AG10803 (cell line): Measurements from ENCODE around the gene PHGDH.
A peak's percentile ranks its signal among the peaks of the same experiment; 100 is the strongest.

ENCODE experiments used
- DNase-seq: peaks from one replicate; pipeline ENCODE4 v3.0.0; 2010; ENCODE audit warnings: low read depth
- H3K4me3 ChIP-seq: 2 replicates; pipeline ENCODE4 v1.5.1; 2011; ENCODE audit warnings: mild to moderate bottlenecking, low read length, control low read depth
- TF ChIP-seq, protein P1 (sequence below): conservative IDR thresholded peaks from 2 replicates; pipeline ENCODE4 v1.5.1; 2011; ENCODE audit warnings: mild to moderate bottlenecking, low read length, control low read depth, inconsistent platforms

The PHGDH gene

DNA sequence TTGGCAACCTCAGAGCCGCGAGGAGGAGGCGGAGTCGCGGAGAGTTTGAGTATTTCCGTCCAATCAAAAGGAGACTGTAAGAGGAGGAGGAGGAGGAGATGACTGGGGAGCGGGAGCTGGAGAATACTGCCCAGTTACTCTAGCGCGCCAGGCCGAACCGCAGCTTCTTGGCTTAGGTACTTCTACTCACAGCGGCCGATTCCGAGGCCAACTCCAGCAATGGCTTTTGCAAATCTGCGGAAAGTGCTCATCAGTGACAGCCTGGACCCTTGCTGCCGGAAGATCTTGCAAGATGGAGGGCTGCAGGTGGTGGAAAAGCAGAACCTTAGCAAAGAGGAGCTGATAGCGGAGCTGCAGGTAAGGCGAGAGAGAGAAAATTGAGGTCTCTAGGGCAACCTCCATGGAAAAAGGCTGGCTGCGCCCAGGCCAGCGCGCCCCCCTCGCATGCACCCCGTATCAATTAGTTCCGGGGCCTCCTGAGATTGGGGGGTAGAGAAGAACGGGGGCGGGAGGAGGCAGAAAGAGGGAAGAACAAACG is at the start of gene PHGDH:
Gene PHGDH (plus strand): TSS at position 131 of the 538 bp plus-strand sequence. CDS start 89 bp downstream, at position 220.
- TF ChIP-seq, protein P1, sequence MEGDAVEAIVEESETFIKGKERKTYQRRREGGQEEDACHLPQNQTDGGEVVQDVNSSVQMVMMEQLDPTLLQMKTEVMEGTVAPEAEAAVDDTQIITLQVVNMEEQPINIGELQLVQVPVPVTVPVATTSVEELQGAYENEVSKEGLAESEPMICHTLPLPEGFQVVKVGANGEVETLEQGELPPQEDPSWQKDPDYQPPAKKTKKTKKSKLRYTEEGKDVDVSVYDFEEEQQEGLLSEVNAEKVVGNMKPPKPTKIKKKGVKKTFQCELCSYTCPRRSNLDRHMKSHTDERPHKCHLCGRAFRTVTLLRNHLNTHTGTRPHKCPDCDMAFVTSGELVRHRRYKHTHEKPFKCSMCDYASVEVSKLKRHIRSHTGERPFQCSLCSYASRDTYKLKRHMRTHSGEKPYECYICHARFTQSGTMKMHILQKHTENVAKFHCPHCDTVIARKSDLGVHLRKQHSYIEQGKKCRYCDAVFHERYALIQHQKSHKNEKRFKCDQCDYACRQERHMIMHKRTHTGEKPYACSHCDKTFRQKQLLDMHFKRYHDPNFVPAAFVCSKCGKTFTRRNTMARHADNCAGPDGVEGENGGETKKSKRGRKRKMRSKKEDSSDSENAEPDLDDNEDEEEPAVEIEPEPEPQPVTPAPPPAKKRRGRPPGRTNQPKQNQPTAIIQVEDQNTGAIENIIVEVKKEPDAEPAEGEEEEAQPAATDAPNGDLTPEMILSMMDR = no peak
- DNase-seq = peak; percentile 93
- H3K4me3 ChIP-seq = peak within 1 kb of the TSS; percentile 100

DNA sequence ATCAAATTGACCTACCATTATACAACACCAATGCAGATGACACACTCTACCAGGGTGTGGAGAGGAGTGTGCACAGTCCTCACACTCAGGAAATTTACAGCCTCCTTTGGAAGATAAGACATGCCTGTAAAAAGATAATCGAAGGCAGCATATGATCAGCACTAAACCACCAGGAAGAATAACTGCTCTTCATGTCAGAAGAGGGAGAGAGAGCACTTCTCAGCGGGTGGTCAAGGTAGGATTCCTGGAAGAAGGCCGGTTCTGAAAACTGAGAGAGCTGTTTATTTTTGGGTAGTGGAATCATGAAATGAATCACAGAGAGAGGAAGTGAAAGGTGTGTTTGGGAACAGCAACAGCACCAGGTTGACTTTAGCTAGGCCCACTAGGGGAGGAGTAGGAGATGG is 49.7 kb upstream of the PHGDH start:
- H3K4me3 ChIP-seq = no peak overlapping the region
- no peak for DNase-seq
- TF ChIP-seq, protein P1 = no peak

DNA sequence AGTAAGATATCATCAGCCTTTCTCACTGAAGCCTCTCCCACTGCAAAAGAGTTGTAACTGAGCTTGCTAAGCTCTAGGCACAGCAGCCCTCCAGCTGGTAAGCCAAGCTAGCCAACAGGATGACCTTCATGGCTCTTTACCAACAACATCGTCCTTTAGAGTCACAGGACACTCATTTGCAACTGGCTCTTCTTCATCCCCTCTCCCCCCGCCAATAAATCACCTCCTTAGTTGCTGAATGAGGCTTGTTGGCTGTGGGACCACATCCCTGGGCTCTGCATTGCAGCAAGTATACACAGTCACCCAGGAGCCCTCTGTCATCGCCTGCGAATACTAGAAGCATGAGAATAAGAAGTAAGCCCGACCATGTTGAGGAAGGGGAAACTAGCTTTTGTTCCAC is 47.7 kb upstream of the PHGDH start:
- TF ChIP-seq, protein P1 = no peak
- DNase-seq = no peak
- no peak overlapping the region for H3K4me3 ChIP-seq

DNA sequence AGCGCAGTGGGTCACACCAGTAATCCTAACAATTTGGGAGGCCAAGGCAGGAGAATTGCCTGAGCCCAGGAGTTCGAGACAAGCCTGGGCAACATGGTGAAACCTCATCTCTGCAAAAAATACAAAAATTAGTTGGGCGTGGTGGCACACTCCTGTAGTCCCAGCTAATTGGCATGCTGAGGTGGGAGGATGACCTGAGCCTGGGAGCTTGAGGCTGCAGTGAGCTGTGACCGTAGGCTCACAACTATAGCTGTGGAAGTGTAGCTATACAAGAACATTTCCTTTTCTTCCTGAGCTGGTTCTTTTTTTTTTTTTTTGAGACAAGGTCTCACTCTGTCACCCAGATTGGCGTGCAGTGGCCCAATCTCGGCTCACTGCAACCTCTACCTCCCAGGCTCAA is 44.6 kb upstream of the PHGDH start:
- no peak overlapping the region for H3K4me3 ChIP-seq
- DNase-seq = no peak
- TF ChIP-seq, protein P1 = no peak

DNA sequence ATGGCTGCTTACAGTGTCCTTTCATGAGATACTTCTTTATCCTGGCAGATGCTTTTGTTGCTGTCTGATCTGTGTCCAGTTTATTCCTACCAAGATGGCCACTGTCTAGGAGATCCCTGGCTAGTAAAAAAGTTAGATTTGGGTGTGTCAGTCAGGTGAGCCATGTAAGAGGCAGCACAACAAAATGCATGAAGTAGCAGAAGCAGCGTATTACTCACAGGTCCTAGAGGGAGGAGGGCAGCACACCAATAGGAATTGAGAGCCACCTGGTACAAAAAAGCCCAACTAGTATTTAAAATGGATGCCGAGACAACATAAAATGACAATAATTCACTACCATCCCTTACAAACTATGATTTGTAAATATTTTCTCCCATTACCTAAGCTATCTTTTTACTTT is 40.8 kb upstream of the PHGDH start:
- TF ChIP-seq, protein P1 = no peak
- DNase-seq = no peak

DNA sequence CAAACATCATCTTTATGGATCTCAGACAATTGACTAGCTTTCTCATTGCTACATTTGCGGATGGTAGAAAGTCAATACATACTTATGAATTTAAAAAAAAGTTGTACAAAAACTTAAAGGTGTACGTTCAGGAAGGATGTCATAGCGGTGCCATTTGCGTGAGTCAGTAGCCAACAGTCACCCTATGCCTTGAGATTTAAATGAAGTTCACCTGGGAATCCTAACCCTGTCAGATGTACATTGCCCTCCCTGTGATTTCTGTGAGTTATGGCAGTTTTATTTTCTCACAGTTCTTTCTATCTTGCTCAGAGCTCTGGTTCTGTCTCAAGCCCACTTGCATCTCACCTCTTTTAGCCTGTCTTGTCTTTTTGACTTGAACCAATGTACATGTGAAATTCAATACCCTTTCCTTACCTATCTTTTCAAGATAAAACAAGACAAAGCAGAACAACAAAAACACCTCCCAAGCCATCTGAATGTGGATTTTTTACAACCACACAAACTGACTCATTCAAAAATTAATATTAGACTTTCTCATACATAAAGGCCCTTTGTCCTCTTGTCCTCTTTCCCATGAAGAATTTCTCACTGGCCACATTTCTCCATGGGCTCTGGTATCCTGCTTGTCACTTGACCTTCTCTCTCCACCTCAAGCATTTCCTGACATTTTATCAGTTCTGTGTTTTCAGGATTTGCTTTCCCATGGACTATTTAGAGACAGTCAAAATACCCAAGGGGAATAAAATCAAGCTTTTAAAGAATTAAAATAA is 38.4 kb upstream of the PHGDH start:
- DNase-seq = peak; percentile 45
- H3K4me3 ChIP-seq = no peak overlapping the region
- TF ChIP-seq, protein P1 = no peak

More for the DNA sequence above, 40.8 kb upstream of the PHGDH start:
- H3K4me3 ChIP-seq = no peak overlapping the region

DNA sequence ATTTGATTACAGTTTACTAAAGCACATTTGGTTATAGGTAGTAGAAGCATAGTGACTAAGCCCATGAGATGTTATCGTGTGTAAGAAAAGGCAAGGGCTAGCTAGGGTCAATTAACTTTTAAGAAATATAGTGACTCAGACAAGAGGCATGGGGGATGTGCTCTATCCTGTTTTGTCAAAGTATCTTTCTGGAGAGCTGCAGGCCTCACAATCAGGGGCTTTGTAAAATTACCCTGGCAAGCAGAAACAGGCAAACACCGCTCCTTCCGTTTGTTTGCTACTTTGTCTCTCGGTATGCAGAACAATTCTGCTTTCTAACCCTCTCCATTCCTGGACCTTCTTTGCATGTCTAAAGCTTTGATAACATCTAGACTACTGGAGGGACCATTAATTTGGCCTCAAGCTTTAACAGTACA is 37.6 kb upstream of the PHGDH start:
- TF ChIP-seq, protein P1 = no peak
- peak; percentile 52 for DNase-seq

More for the DNA sequence above, 37.6 kb upstream of the PHGDH start:
- no peak overlapping the region for H3K4me3 ChIP-seq
